Mesendoderm (in vitro differentiated cells): ENCODE data around the gene CENPP.
A peak's percentile ranks its signal among the peaks of the same experiment; 100 is the strongest.

Source experiments
- DNase-seq: peaks from one replicate; pipeline ENCODE4 v3.0.0; 2013
- H2AK5ac ChIP-seq: 2 replicates; pipeline ENCODE4 v1.6.1; 2013; ENCODE audit warnings: low read length, inconsistent platforms
- H2BK120ac ChIP-seq: 2 replicates; pipeline ENCODE4 v1.6.1; 2013; ENCODE audit warnings: low read depth, mild to moderate bottlenecking, low read length, moderate library complexity, mixed read lengths
- H2BK15ac ChIP-seq: replicated peaks from 2 replicates; pipeline ENCODE4 v1.6.1; 2013; ENCODE audit warnings: low read depth, mild to moderate bottlenecking, moderate library complexity
- H2BK5ac ChIP-seq: 2 replicates; pipeline ENCODE4 v1.6.1; 2013; ENCODE audit warnings: low read length, inconsistent platforms
- H3K18ac ChIP-seq: 2 replicates; pipeline ENCODE4 v1.6.1; 2013; ENCODE audit warnings: mild to moderate bottlenecking, low read length, mixed read lengths
- H3K23ac ChIP-seq: one replicate; pipeline ENCODE4 v1.6.1; 2013; ENCODE audit warnings: low read length
- H3K27ac ChIP-seq: 2 replicates; pipeline ENCODE4 v1.5.1; 2013; ENCODE audit warnings: low read depth, mild to moderate bottlenecking, inconsistent platforms, low read length, moderate library complexity
- H3K27me3 ChIP-seq: 2 replicates; pipeline ENCODE4 v1.6.1; 2013; ENCODE audit warnings: low read length, control low read depth, mild to moderate bottlenecking, inconsistent platforms; ENCODE audit not compliant: insufficient read depth, poor library complexity
- H3K36me3 ChIP-seq: 2 replicates; pipeline ENCODE4 v1.6.1; 2013; ENCODE audit warnings: low read length, inconsistent platforms; ENCODE audit not compliant: control insufficient read depth, insufficient read depth
- H3K4ac ChIP-seq: one replicate; pipeline ENCODE4 v1.6.1; 2013; ENCODE audit warnings: low read depth, mild to moderate bottlenecking, low read length, moderate library complexity
- H3K4me1 ChIP-seq: 2 replicates; pipeline ENCODE4 v1.6.1; 2013; ENCODE audit warnings: low read depth, low read length, inconsistent platforms; ENCODE audit not compliant: control insufficient read depth
- H3K4me2 ChIP-seq: 2 replicates; pipeline ENCODE4 v1.6.1; 2013; ENCODE audit warnings: low read length
- H3K4me3 ChIP-seq: 2 replicates; pipeline ENCODE4 v1.5.1; 2013; ENCODE audit warnings: mild to moderate bottlenecking, low read length
- H3K56ac ChIP-seq: one replicate; pipeline ENCODE4 v1.6.1; 2013; ENCODE audit warnings: low read length
- H3K79me1 ChIP-seq: 2 replicates; pipeline ENCODE4 v1.6.1; 2013; ENCODE audit warnings: low read length, inconsistent platforms
- H3K79me2 ChIP-seq: 2 replicates; pipeline ENCODE4 v1.6.1; 2013; ENCODE audit warnings: mild to moderate bottlenecking, low read length; ENCODE audit not compliant: control insufficient read depth, insufficient read depth
- H3K9ac ChIP-seq: 2 replicates; pipeline ENCODE4 v1.6.1; 2013; ENCODE audit warnings: low read length, inconsistent platforms
- H4K5ac ChIP-seq: one replicate; pipeline ENCODE4 v1.6.1; 2013; ENCODE audit warnings: low read length
- H4K8ac ChIP-seq: one replicate; pipeline ENCODE4 v1.6.1; 2013; ENCODE audit warnings: low read depth, mild to moderate bottlenecking, control low read depth, low read length, moderate library complexity
- WGBS: extraction: QIAGEN DNeasy Blood & Tissue Kit; methylation state at CpG from one replicate; pipeline ENCODE4 v1.1.7; 2013; ENCODE audit warnings: low lambda C conversion rate, missing lambda C conversion rate; ENCODE audit not compliant: insufficient coverage; ENCODE audit errors: extremely low coverage; 5-methylcytosine and 5-hydroxymethylcytosine counted together

CENPP gene

GRCh38 chr9:92649007-92649406 lies 323.3 kb downstream of the CENPP start:
- Histone ChIP-seq H2BK5ac (no peak overlapping the region), H3K4me2 (no peak overlapping the region), H3K18ac (no peak overlapping the region), H2BK120ac (no peak overlapping the region), H3K4ac (no peak overlapping the region), H3K27ac (no peak overlapping the region), H4K8ac (no peak overlapping the region), H2BK15ac (no peak overlapping the region), H3K36me3 (no peaks in the 10 kb centered on the region), H3K79me1 (peaks cover 1% of the 10 kb centered on the region), H3K27me3 (no peaks in the 10 kb centered on the region), H4K5ac (no peak overlapping the region), H2AK5ac (no peak overlapping the region), H3K4me1 (no peaks in the 10 kb centered on the region), H3K4me3 (no peak overlapping the region), H3K79me2 (no peaks in the 10 kb centered on the region), H3K56ac (no peak overlapping the region), H3K9ac (no peak overlapping the region), H3K23ac (no peak overlapping the region)
- WGBS: no CpG with 5 or more reads among the region's 5 CpGs
- DNase-seq: no peak

DNA sequence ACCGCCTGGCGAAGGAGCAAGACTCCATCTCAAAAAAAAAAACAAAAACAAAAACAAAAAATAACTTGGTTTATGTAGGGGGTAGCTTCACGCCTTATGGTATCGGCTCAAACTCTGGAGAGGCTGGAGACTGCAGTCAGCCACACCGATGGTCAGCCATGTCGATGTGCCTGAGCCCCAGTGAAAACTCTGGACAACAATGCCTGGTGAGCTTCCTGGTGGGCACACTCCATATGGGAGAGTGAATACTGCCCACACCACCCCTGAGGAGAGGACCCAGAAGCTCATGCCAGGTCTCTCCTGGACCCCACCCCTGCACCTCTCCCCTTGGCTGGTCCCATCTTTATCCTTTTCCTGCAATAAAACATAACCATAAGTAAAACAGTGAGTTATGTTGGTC lies 324.5 kb downstream of the CENPP start:
- Histone ChIP-seq H3K4me2 (no peak overlapping the region), H3K9ac (no peak overlapping the region), H3K79me1 (peaks cover 1% of the 10 kb centered on the region), H3K4me1 (no peaks in the 10 kb centered on the region), H2AK5ac (no peak overlapping the region), H2BK120ac (no peak overlapping the region), H3K36me3 (no peaks in the 10 kb centered on the region), H3K56ac (no peak overlapping the region), H2BK5ac (no peak overlapping the region), H4K5ac (no peak overlapping the region), H3K27me3 (no peaks in the 10 kb centered on the region), H2BK15ac (no peak overlapping the region), H3K4me3 (no peak overlapping the region), H3K23ac (no peak overlapping the region), H3K18ac (no peak overlapping the region), H3K27ac (no peak overlapping the region), H3K79me2 (no peaks in the 10 kb centered on the region), H4K8ac (no peak overlapping the region), H3K4ac (no peak overlapping the region)
- DNase-seq: no peak
- WGBS: no CpG with 5 or more reads among the region's 6 CpGs

GRCh38 chr9:92650839-92651621 lies 325.3 kb downstream of the CENPP start:
- no peak overlapping the region for H4K8ac ChIP-seq
- peak; percentile 46 for DNase-seq
- no CpG with 5 or more reads among the region's 10 CpGs for WGBS
- H3K4me3 ChIP-seq: no peak overlapping the region
- H3K18ac ChIP-seq: no peak overlapping the region
- no peak overlapping the region for H2BK15ac ChIP-seq
- H3K56ac ChIP-seq: no peak overlapping the region
- no peak overlapping the region for H3K9ac ChIP-seq
- no peak overlapping the region for H3K23ac ChIP-seq
- H3K36me3 ChIP-seq: no peaks in the 10 kb centered on the region
- H3K79me2 ChIP-seq: no peaks in the 10 kb centered on the region
- H3K27ac ChIP-seq: no peak overlapping the region
- H2BK120ac ChIP-seq: no peak overlapping the region
- peaks cover 1% of the 10 kb centered on the region for H3K79me1 ChIP-seq
- no peak overlapping the region for H2BK5ac ChIP-seq
- H3K27me3 ChIP-seq: no peaks in the 10 kb centered on the region
- H4K5ac ChIP-seq: no peak overlapping the region
- H3K4ac ChIP-seq: no peak overlapping the region
- H3K4me2 ChIP-seq: no peak overlapping the region
- no peaks in the 10 kb centered on the region for H3K4me1 ChIP-seq
- no peak overlapping the region for H2AK5ac ChIP-seq

GRCh38 chr9:92652461-92652860 lies 326.7 kb downstream of the CENPP start:
- H3K36me3 ChIP-seq: no peaks in the 10 kb centered on the region

DNA sequence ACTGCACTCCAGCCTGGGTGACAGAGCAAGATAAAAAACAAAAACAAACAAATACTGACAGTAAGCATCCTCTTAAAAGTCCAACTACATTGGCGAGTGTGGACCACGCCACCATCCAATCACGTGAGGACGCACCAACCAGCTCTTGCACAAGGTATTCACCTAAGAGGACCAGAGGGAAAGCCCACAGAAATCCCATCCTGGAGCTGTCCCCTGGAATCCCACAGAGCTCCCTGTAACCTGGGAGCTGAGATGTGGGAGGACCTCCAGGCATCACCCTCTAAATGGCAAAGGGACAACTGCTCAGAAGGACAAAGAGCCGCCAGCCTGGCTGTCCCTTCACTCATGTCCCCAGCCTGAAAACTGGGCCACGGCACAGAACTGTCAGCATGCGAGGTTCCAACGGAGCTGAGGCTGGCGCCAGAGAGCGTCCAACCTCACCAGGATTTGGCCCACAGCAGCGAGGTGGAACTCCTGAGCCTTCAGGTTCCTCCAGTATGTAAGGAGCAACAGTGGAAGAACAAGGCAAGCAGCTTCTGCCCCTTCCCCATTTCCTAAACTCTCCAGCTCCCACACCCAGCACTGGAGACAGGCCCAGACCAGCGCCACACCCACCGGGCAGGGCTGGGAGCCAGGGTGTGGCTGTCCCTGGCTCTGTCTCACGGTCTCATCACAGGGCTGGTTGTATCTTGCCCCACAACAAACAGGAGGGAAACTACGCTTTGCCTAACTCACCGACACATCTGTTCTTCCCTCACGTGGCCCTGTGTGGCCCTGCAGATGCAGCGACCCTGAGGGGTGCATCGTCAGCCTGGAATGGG lies 328.9 kb downstream of the CENPP start:
- H3K56ac ChIP-seq: no peak overlapping the region
- no peaks in the 10 kb centered on the region for H3K36me3 ChIP-seq
- no peak overlapping the region for H3K27ac ChIP-seq
- H4K8ac ChIP-seq: no peak overlapping the region
- H3K4me1 ChIP-seq: no peaks in the 10 kb centered on the region
- no peak overlapping the region for H2AK5ac ChIP-seq
- no peak for DNase-seq
- H3K4me3 ChIP-seq: no peak overlapping the region
- H3K23ac ChIP-seq: no peak overlapping the region
- H3K27me3 ChIP-seq: no peaks in the 10 kb centered on the region
- H2BK15ac ChIP-seq: no peak overlapping the region
- no peak overlapping the region for H3K4ac ChIP-seq
- no peak overlapping the region for H3K9ac ChIP-seq
- H3K79me2 ChIP-seq: no peaks in the 10 kb centered on the region
- H4K5ac ChIP-seq: no peak overlapping the region
- no CpG with 5 or more reads among the region's 19 CpGs for WGBS
- H3K4me2 ChIP-seq: no peak overlapping the region
- no peak overlapping the region for H3K18ac ChIP-seq
- H2BK5ac ChIP-seq: no peak overlapping the region
- peaks cover 3% of the 10 kb centered on the region for H3K79me1 ChIP-seq
- no peak overlapping the region for H2BK120ac ChIP-seq

More at GRCh38 chr9:92652461-92652860, 326.7 kb downstream of the CENPP start:
- WGBS: no CpG with 5 or more reads among the region's 1 CpG
- Histone ChIP-seq H3K4me3 (no peak overlapping the region), H3K27ac (no peak overlapping the region), H2BK5ac (no peak overlapping the region), H2BK15ac (no peak overlapping the region), H4K8ac (no peak overlapping the region), H3K4me1 (no peaks in the 10 kb centered on the region), H3K79me1 (peaks cover 1% of the 10 kb centered on the region), H3K4ac (no peak overlapping the region), H2BK120ac (no peak overlapping the region), H2AK5ac (no peak overlapping the region), H3K27me3 (no peaks in the 10 kb centered on the region), H3K4me2 (no peak overlapping the region), H3K56ac (no peak overlapping the region), H4K5ac (no peak overlapping the region), H3K18ac (no peak overlapping the region), H3K9ac (no peak overlapping the region), H3K23ac (no peak overlapping the region), H3K79me2 (no peaks in the 10 kb centered on the region)
- no peak for DNase-seq
